Thymus (tissue), 11 donors: ENCODE measurements around the gene SGCD. TPM values are rescaled to one million over a fixed set of nuclear protein-coding genes. Genes with fewer than 3 reads are reported as not detected.
"Not testable (repeated sequence)": the region's sequence is repeated elsewhere in the genome, so short reads cannot be mapped to it uniquely, and the experiment has no call there.

ENCODE experiments used
- DNase-seq, 9 donors: peaks; one replicate each; pipeline ENCODE4 v3.0.0-alpha.2; 2013; ENCODE audit warnings: low spot score in 9 of 9, low read depth in 6 of 9, missing footprints in 1 of 9
- H3K27ac ChIP-seq, 2 donors: one replicate each; pipeline ENCODE4 v1.5.1; 2013; ENCODE audit warnings: control low read depth in 1 of 2, low read depth in 1 of 2, low read length in 1 of 2, mild to moderate bottlenecking in 1 of 2, moderate library complexity in 1 of 2
- H3K27me3 ChIP-seq, 2 donors: one replicate each; pipeline ENCODE4 v1.5.1; 2013; ENCODE audit warnings: low read length in 1 of 2; ENCODE audit not compliant: control insufficient read depth in 2 of 2, insufficient read depth in 1 of 2
- H3K36me3 ChIP-seq, 2 donors: one replicate each; pipeline ENCODE4 v1.5.1; 2013; ENCODE audit warnings: low read length in 1 of 2, mild to moderate bottlenecking in 1 of 2, moderate library complexity in 1 of 2; ENCODE audit not compliant: control insufficient read depth in 2 of 2, insufficient read depth in 2 of 2
- H3K4me1 ChIP-seq, 2 donors: one replicate each; pipeline ENCODE4 v1.5.1; 2013; ENCODE audit warnings: low read length in 2 of 2; ENCODE audit not compliant: control insufficient read depth in 2 of 2, insufficient read depth in 2 of 2
- H3K4me3 ChIP-seq, 2 donors: one replicate each; pipeline ENCODE4 v1.5.1; 2013; ENCODE audit warnings: low read length in 2 of 2, control low read depth in 1 of 2, mild to moderate bottlenecking in 1 of 2
- H3K9me3 ChIP-seq, 2 donors: one replicate each; pipeline ENCODE4 v1.5.1; 2013; ENCODE audit warnings: low read length in 1 of 2, mild to moderate bottlenecking in 1 of 2; ENCODE audit not compliant: control insufficient read depth in 2 of 2, insufficient read depth in 1 of 2
- WGBS: extraction: QIAGEN DNeasy Blood & Tissue Kit; methylation state at CpG from one replicate; pipeline ENCODE4 v1.1.7; 2013; 5-methylcytosine and 5-hydroxymethylcytosine counted together
- polyA plus RNA-seq: library from polyadenylated mRNA; stranded (reverse); fragments of 200-250 nt; gene quantifications from one replicate; pipeline ENCODE4 v1.2.3, GENCODE V29; 2013
- total RNA-seq: library from RNA; stranded (reverse); fragments of 120-200 nt; gene quantifications from one replicate; pipeline ENCODE4 v1.2.4, GENCODE V29; 2013
- donor health status: healthy.

The SGCD gene
- total and polyA plus RNA-seq, 2 donors: 0.46 to 1.6 TPM

DNA sequence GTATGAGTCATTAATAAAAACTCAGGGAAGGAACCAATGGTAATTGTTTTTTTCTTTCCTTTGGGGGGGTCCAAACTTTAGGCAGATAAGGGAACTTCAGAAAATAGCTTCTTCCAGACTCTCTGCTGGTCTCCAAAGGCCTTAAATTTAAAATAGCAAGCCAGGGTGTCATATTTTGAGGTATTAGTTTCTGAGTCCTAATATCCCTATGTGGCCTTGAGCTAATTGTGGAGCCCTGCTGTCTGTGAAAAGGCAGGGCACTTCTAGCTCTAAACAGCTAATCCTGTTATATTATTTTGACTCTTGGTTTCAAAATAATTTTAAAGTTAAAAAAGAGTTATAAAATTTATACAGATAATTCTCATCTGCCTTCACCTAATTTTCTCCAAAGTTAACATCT is 327.5 kb downstream of the SGCD start:
- DNase-seq: no peak
- Histone ChIP-seq H3K4me1 (no peaks in the 10 kb centered on the region), H3K4me3 (no peak overlapping the region), H3K27ac (no peak overlapping the region), H3K36me3 (no peaks in the 10 kb centered on the region), H3K27me3 (no peaks in the 10 kb centered on the region), H3K9me3 (no peaks in the 10 kb centered on the region)

GRCh38 chr5:156655732-156656131 is 328.8 kb downstream of the SGCD start:
- no peak for DNase-seq
- Histone ChIP-seq H3K27me3 (no peaks in the 10 kb centered on the region), H3K27ac (no peak overlapping the region), H3K9me3 (no peaks in the 10 kb centered on the region), H3K4me1 (no peaks in the 10 kb centered on the region), H3K36me3 (no peaks in the 10 kb centered on the region), H3K4me3 (no peak overlapping the region)
- 86% methylated on average over 4 of the region's 4 CpGs for WGBS

GRCh38 chr5:156664832-156665231 is 337.9 kb downstream of the SGCD start:
- H3K4me1 ChIP-seq, H3K4me3 ChIP-seq, H3K27me3 ChIP-seq, H3K9me3 ChIP-seq, DNase-seq, H3K36me3 ChIP-seq, H3K27ac ChIP-seq: not testable (repeated sequence)
- 83% methylated on average over 7 of the region's 10 CpGs for WGBS

GRCh38 chr5:156666686-156667085 is 339.7 kb downstream of the SGCD start:
- no CpG with 5 or more reads among the region's 3 CpGs for WGBS
- not testable (repeated sequence) for H3K27me3 ChIP-seq, H3K9me3 ChIP-seq, DNase-seq, H3K4me1 ChIP-seq, H3K27ac ChIP-seq, H3K36me3 ChIP-seq, H3K4me3 ChIP-seq

DNA sequence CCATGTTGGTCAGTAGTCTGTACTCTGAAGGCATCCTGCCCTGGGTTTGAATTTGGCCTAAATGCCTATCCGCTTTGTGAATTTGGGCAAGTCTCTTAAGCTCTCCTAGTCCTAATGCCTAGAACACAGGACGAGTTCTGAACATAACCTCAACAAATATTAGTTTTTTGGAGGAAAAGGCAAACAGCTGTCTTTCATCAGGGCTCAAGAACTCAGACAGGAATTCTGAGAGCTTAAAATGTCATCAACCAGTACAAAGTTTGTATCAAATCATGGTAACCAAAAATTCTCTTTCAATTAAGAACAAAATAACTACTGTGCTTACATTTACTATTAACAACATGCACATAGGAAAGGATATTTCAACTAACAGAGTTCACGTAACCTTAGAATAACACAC is 340.7 kb downstream of the SGCD start:
- Histone ChIP-seq H3K27ac (no peak overlapping the region), H3K9me3 (no peaks in the 10 kb centered on the region), H3K4me3 (no peak overlapping the region), H3K4me1 (no peaks in the 10 kb centered on the region), H3K36me3 (no peaks in the 10 kb centered on the region), H3K27me3 (no peaks in the 10 kb centered on the region)
- no peak for DNase-seq
- 92% methylated on average over 3 of the region's 3 CpGs for WGBS

DNA sequence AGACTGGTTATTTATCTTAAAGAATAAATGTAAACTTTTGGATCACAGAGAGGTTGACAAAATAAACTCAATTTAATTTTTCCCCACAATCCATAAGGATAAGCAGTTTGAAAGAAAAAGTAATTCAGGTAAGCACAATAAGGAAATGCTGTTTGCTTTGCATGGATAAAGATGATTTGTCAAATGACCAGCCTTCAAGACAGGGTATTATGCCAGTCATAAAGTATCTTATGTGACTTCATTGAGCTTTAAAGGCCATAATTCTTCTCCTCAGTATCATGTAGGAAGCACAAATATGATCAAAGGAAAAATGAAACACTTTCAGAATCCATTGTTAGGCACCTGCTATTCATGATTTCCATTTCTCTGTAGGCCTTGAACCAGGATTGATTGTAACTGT is 342.5 kb downstream of the SGCD start:
- H3K4me1 ChIP-seq: no peaks in the 10 kb centered on the region
- no peaks in the 10 kb centered on the region for H3K9me3 ChIP-seq
- H3K4me3 ChIP-seq: no peak overlapping the region
- H3K27ac ChIP-seq: no peak overlapping the region
- H3K36me3 ChIP-seq: no peaks in the 10 kb centered on the region
- DNase-seq: no peak
- no peaks in the 10 kb centered on the region for H3K27me3 ChIP-seq

GRCh38 chr5:156670615-156671014 is 343.7 kb downstream of the SGCD start:
- Histone ChIP-seq H3K4me3 (no peak overlapping the region), H3K4me1 (no peaks in the 10 kb centered on the region), H3K36me3 (no peaks in the 10 kb centered on the region), H3K27ac (no peak overlapping the region), H3K27me3 (no peaks in the 10 kb centered on the region), H3K9me3 (no peaks in the 10 kb centered on the region)
- 89% methylated on average over 2 of the region's 2 CpGs for WGBS
- DNase-seq: no peak

GRCh38 chr5:156675395-156675794 is 348.4 kb downstream of the SGCD start:
- DNase-seq: no peak
- Histone ChIP-seq H3K9me3 (no peaks in the 10 kb centered on the region), H3K4me1 (no peaks in the 10 kb centered on the region), H3K4me3 (no peak overlapping the region), H3K27me3 (no peaks in the 10 kb centered on the region), H3K27ac (no peak overlapping the region), H3K36me3 (no peaks in the 10 kb centered on the region)

GRCh38 chr5:156677963-156678362 is 351.0 kb downstream of the SGCD start:
- no peaks in the 10 kb centered on the region for H3K9me3 ChIP-seq
- H3K27me3 ChIP-seq: no peaks in the 10 kb centered on the region
- no peaks in the 10 kb centered on the region for H3K4me1 ChIP-seq
- no peak overlapping the region for H3K4me3 ChIP-seq
- H3K36me3 ChIP-seq: no peaks in the 10 kb centered on the region
- no peak overlapping the region for H3K27ac ChIP-seq
- no peak for DNase-seq
- WGBS: 94% methylated on average over 1 of the region's 1 CpG

DNA sequence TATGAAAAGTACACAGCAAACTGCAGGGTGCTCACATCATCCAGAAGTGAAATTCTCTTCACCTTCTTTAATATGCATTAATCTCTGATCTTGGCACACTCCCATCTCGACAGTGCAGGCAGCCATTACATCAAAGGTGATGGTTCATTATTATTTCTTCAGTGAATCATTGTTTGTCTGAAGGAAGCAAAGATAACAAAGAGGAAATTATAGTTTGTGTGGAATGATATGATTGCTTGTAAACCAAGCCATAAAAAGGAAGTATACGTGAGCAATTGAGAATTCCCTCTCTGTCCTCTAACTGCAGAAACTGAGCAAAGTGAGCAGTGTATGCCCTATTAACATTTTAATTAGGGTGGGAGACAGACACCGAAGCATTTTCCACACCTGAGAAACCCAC is 351.5 kb downstream of the SGCD start:
- Histone ChIP-seq H3K9me3 (no peaks in the 10 kb centered on the region), H3K4me1 (no peaks in the 10 kb centered on the region), H3K4me3 (no peak overlapping the region), H3K36me3 (no peaks in the 10 kb centered on the region), H3K27ac (no peak overlapping the region), H3K27me3 (no peaks in the 10 kb centered on the region)
- WGBS: 53% methylated on average over 3 of the region's 3 CpGs
- DNase-seq: no peak
